ENCODE results near the gene KLHL26.

DNA sequence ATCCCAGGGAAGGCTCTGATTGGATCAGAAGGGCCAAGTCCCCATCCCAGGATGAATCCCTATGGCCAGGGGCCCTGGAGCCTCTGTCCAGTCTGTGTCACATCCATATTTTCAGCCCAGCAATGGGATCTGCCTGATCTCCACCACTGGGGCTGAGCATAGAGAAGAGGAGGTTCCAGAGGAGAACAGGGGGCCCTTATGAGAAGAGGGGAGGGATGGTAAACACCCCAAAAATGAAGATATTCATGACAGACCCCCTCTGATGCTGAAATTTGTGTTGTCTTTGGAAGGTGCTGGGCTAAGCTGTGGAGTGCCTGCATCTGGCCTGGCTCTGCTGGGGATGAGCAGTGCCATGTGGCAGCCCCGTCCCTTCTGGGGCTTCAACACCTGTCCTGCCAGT, 14.5 kb downstream of the KLHL26 start:
- TF ChIP-seq EP300 (IDR thresholded peaks at IDR 0.05; ENCODE audit: low read depth), result no peak
- no peak for TF ChIP-seq POLR2AphosphoS5 (IDR thresholded peaks at IDR 0.05)
- TF ChIP-seq POLR2A (IDR thresholded peaks at IDR 0.05), result no peak

Measured in transverse colon (tissue), 3 donors.